Hepatocyte (in vitro differentiated cells): Measurements from ENCODE around the gene ADAMTS8. TPM values are rescaled to one million over a fixed set of nuclear protein-coding genes. Genes with fewer than 3 reads are reported as not detected.

Source experiments
- DNase-seq: peaks from one replicate; pipeline ENCODE4 v3.0.0-alpha.2; 2016; ENCODE audit warnings: low spot score
- H2AFZ ChIP-seq: fragments of 200-600 bp; sonication (generic); 2 replicates; pipeline ENCODE4 v1.6.0; 2016; ENCODE audit warnings: antibody characterized with exemption, mild to moderate bottlenecking
- H3K27ac ChIP-seq: fragments of 200-600 bp; sonication (generic); 2 replicates; pipeline ENCODE4 v1.5.1; 2016; ENCODE audit warnings: mild to moderate bottlenecking
- H3K27me3 ChIP-seq: fragments of 200-600 bp; sonication (generic); 2 replicates; pipeline ENCODE4 v1.6.1; 2016
- H3K36me3 ChIP-seq: fragments of 200-600 bp; sonication (generic); replicated peaks from 2 replicates; pipeline ENCODE4 v1.5.1; 2016; ENCODE audit warnings: low read depth; ENCODE audit not compliant: insufficient read depth
- H3K4me1 ChIP-seq: fragments of 200-600 bp; sonication (generic); 2 replicates; pipeline ENCODE4 v1.5.1; 2016; ENCODE audit warnings: mild to moderate bottlenecking, moderate library complexity; ENCODE audit not compliant: insufficient read depth
- H3K4me2 ChIP-seq: fragments of 200-600 bp; sonication (generic); 2 replicates; pipeline ENCODE4 v1.6.0; 2016
- H3K4me3 ChIP-seq: fragments of 200-600 bp; sonication (generic); 2 replicates; pipeline ENCODE4 v1.5.1; 2016; ENCODE audit warnings: mild to moderate bottlenecking
- H3K79me2 ChIP-seq: fragments of 200-600 bp; sonication (generic); 2 replicates; pipeline ENCODE4 v1.6.0; 2017; ENCODE audit warnings: mild to moderate bottlenecking
- H3K9me2 ChIP-seq: fragments of 200-600 bp; sonication (generic); replicated peaks from 2 replicates; pipeline ENCODE4 v1.6.0; 2017; ENCODE audit warnings: mild to moderate bottlenecking; ENCODE audit not compliant: insufficient read depth
- H3K9me3 ChIP-seq: fragments of 200-600 bp; sonication (generic); 2 replicates; pipeline ENCODE4 v1.5.1; 2016; ENCODE audit warnings: low read depth, mild to moderate bottlenecking
- H4K20me1 ChIP-seq: fragments of 200-600 bp; sonication (generic); 2 replicates; pipeline ENCODE4 v1.6.0; 2016; ENCODE audit warnings: mild to moderate bottlenecking; ENCODE audit not compliant: insufficient read depth, poor library complexity, severe bottlenecking
- EZH2 ChIP-seq: fragments of 200-600 bp; sonication (generic); IDR thresholded peaks from 2 replicates; pipeline ENCODE4 v1.6.1; 2016; ENCODE audit warnings: antibody characterized with exemption, mild to moderate bottlenecking, borderline replicate concordance
- EZH2phosphoT487 ChIP-seq: fragments of 200-600 bp; sonication (generic); IDR thresholded peaks from one replicate; pipeline ENCODE4 v1.6.1; 2018; ENCODE audit warnings: antibody characterized with exemption, mild to moderate bottlenecking, low read depth, moderate library complexity; ENCODE audit not compliant: unreplicated experiment, severe bottlenecking
- WGBS: methylation state at CpG from one replicate; pipeline ENCODE4 v1.1.6; 2016; ENCODE audit warnings: low lambda C conversion rate; ENCODE audit errors: missing lambda C conversion rate; 5-methylcytosine and 5-hydroxymethylcytosine counted together
- polyA plus RNA-seq: library from polyadenylated mRNA; unstranded; fragments of >200 nt; fragmentation: Nextera tagmentation; extraction: Ambion mirVana; gene quantifications from 2 replicates; pipeline ENCODE4 v1.2.1, GENCODE V29; 2016
- total RNA-seq: library from RNA; depleted of rRNA; stranded (reverse); fragments of >200 nt; gene quantifications from 2 replicates; pipeline ENCODE4 v1.2.3, GENCODE V29; 2014
- TF ChIP-seq, protein P1 (sequence below): fragments of 200-600 bp; sonication (generic); IDR thresholded peaks from 2 replicates; pipeline ENCODE4 v1.5.1; 2016; ENCODE audit warnings: antibody characterized with exemption, mild to moderate bottlenecking; ENCODE audit not compliant: poor library complexity

Gene ADAMTS8
- total and polyA plus RNA-seq, 2 experiments from 2014 or later, result 1.7 to 2.3 TPM

DNA sequence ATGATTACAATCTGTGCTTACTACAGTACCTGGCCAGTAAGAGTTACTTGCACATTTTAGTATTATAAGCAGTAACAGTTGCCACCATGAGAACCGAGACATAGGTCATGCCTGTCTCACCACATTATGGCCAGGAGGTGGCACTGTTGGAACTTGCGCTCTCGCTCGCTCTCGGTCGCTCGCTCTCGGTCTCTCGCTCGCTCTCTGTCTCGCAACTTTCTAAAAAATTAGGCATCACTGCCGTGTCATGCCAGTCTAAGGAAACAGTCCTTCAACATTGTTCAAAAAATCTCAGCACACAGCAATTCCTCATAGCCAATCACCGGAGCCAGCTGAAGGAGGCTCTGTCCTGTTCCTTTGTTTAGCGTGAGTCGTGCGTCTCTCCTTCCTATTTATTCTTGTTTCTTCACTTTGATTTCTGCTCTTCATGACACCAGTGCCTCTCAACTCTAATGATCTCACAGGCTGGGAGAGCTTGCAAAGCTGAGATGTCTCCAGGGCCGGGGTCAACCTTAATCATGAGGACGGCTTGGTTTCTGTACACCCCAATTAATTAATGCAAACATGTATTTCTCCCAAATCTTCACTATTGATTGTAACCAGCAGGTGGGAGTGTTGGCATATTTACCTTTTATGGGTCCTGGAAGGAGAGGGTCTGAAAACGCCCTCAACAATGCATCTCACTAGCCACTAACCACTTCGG, 6.3 kb upstream of the ADAMTS8 start:
- TF ChIP-seq, protein P1, sequence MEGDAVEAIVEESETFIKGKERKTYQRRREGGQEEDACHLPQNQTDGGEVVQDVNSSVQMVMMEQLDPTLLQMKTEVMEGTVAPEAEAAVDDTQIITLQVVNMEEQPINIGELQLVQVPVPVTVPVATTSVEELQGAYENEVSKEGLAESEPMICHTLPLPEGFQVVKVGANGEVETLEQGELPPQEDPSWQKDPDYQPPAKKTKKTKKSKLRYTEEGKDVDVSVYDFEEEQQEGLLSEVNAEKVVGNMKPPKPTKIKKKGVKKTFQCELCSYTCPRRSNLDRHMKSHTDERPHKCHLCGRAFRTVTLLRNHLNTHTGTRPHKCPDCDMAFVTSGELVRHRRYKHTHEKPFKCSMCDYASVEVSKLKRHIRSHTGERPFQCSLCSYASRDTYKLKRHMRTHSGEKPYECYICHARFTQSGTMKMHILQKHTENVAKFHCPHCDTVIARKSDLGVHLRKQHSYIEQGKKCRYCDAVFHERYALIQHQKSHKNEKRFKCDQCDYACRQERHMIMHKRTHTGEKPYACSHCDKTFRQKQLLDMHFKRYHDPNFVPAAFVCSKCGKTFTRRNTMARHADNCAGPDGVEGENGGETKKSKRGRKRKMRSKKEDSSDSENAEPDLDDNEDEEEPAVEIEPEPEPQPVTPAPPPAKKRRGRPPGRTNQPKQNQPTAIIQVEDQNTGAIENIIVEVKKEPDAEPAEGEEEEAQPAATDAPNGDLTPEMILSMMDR, result peak; percentile 84
- TF ChIP-seq EZH2phosphoT487, result no peak
- H3K79me2 ChIP-seq, result no peaks in the 10 kb centered on the region
- peak overlapping the region; percentile 75 for H3K27ac ChIP-seq
- H3K4me1 ChIP-seq, result peaks cover 11% of the 10 kb centered on the region
- no peaks in the 10 kb centered on the region for H4K20me1 ChIP-seq
- peak overlapping the region; percentile 95 for H2AFZ ChIP-seq
- whole genome bisulfite sequencing, result 2% methylated on average over 20 of the region's 20 CpGs
- H3K36me3 ChIP-seq, result no peaks in the 10 kb centered on the region
- peak overlapping the region; percentile 89 for H3K4me2 ChIP-seq
- H3K9me2 ChIP-seq, result no peaks in the 10 kb centered on the region
- H3K27me3 ChIP-seq, result peaks cover 13% of the 10 kb centered on the region
- H3K4me3 ChIP-seq, result peak overlapping the region; percentile 66
- no peaks in the 10 kb centered on the region for H3K9me3 ChIP-seq
- peak; percentile 90 for DNase-seq

GRCh38 chr11:130433357-130433756, 4.9 kb upstream of the ADAMTS8 start:
- Histone ChIP-seq H3K4me1 (peaks cover 15% of the 10 kb centered on the region), H4K20me1 (no peaks in the 10 kb centered on the region), H3K36me3 (no peaks in the 10 kb centered on the region), H3K4me3 (no peak overlapping the region), H2AFZ (no peak overlapping the region), H3K4me2 (no peak overlapping the region), H3K9me2 (no peaks in the 10 kb centered on the region), H3K27me3 (peaks cover 26% of the 10 kb centered on the region), H3K79me2 (no peaks in the 10 kb centered on the region), H3K9me3 (no peaks in the 10 kb centered on the region), H3K27ac (no peak overlapping the region)
- TF ChIP-seq, protein P1, result no peak
- no peak for TF ChIP-seq EZH2
- no peak for TF ChIP-seq EZH2phosphoT487
- DNase-seq, result no peak
- WGBS, result 63% methylated on average over 4 of the region's 4 CpGs

- H3K4me3 ChIP-seq, result no peak overlapping the region
- DNase-seq, result no peak
- no peak overlapping the region for H2AFZ ChIP-seq
- no peak overlapping the region for H3K4me2 ChIP-seq
- H3K27me3 ChIP-seq, result peaks cover 37% of the 10 kb centered on the region
- H4K20me1 ChIP-seq, result no peaks in the 10 kb centered on the region
- H3K9me3 ChIP-seq, result no peaks in the 10 kb centered on the region
- H3K36me3 ChIP-seq, result no peaks in the 10 kb centered on the region
- H3K4me1 ChIP-seq, result peaks cover 22% of the 10 kb centered on the region
- no peak overlapping the region for H3K27ac ChIP-seq
- WGBS, result 79% methylated on average over 3 of the region's 3 CpGs
- H3K79me2 ChIP-seq, result no peaks in the 10 kb centered on the region
- no peaks in the 10 kb centered on the region for H3K9me2 ChIP-seq
- TF ChIP-seq, protein P1, result no peak
- TF ChIP-seq EZH2 (no peak), EZH2phosphoT487 (no peak)
These were observed 3.4 kb upstream of the ADAMTS8 start for GRCh38 chr11:130431801-130432200.
